ENCODE data around the gene EBI3.

DNA sequence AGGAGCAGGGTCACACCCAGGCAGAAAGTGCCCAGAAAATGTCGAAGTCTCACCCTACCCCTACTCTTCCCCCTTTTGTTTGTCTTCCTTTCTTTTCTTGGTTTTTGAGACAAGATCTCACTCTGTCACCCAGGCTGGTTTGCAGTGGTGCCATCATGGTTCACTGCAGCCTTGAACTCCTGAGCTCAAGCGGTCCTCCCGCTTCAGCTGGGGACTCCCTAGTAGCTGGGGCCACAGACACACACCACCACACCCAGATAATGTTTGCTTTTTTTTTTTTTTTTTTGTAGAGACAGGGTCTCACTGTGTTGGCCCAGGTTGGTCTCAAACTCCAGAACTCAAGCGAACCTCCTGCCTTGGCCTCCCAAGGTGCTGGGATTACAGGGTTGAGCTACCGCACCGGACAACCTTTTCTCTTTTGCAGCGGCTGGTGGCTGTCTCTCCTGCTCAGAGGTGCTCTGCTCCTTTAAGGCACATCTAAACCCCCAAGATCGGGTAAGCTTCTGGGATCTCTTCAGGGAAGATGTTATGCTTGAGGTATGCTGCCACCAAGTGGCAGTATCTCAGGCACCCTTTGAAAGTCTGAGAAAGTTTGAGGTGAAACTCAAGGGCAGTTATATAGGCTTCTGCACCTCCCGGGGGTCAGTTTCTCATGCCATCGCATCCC lies 22.4 kb upstream of the EBI3 start:
- TF ChIP-seq POLR2AphosphoS5 (IDR thresholded peaks at IDR 0.05; ENCODE audit: low read depth, low read length), result no peak
- TF ChIP-seq, protein P1, sequence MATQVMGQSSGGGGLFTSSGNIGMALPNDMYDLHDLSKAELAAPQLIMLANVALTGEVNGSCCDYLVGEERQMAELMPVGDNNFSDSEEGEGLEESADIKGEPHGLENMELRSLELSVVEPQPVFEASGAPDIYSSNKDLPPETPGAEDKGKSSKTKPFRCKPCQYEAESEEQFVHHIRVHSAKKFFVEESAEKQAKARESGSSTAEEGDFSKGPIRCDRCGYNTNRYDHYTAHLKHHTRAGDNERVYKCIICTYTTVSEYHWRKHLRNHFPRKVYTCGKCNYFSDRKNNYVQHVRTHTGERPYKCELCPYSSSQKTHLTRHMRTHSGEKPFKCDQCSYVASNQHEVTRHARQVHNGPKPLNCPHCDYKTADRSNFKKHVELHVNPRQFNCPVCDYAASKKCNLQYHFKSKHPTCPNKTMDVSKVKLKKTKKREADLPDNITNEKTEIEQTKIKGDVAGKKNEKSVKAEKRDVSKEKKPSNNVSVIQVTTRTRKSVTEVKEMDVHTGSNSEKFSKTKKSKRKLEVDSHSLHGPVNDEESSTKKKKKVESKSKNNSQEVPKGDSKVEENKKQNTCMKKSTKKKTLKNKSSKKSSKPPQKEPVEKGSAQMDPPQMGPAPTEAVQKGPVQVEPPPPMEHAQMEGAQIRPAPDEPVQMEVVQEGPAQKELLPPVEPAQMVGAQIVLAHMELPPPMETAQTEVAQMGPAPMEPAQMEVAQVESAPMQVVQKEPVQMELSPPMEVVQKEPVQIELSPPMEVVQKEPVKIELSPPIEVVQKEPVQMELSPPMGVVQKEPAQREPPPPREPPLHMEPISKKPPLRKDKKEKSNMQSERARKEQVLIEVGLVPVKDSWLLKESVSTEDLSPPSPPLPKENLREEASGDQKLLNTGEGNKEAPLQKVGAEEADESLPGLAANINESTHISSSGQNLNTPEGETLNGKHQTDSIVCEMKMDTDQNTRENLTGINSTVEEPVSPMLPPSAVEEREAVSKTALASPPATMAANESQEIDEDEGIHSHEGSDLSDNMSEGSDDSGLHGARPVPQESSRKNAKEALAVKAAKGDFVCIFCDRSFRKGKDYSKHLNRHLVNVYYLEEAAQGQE (IDR thresholded peaks at IDR 0.05; ENCODE audit: insufficient read depth in 1 of 2, low read depth in 2 of 2, low read length in 2 of 2), result no peak

Data from PFSK-1 (cell line).